H9 (cell line): Measurements from ENCODE around the gene MIA3. TPM values are rescaled to one million over a fixed set of nuclear protein-coding genes. Genes with fewer than 3 reads are reported as not detected.

Experiments used
- DNase-seq: peaks from one replicate; pipeline ENCODE4 v3.0.0-alpha.2; 2017
- H2AFZ ChIP-seq: one replicate; pipeline ENCODE4 v1.6.1; 2013; ENCODE audit warnings: mild to moderate bottlenecking, low read length, control low read depth, moderate library complexity
- H2AK5ac ChIP-seq: 2 replicates; pipeline ENCODE4 v1.6.1; 2013; ENCODE audit warnings: low read length, control low read depth, mixed read lengths; ENCODE audit not compliant: insufficient read length
- H2BK120ac ChIP-seq: one replicate; pipeline ENCODE4 v1.6.1; 2013; ENCODE audit warnings: low read depth, mild to moderate bottlenecking, low read length, control low read depth, inconsistent platforms; ENCODE audit not compliant: poor library complexity, severe bottlenecking
- H2BK12ac ChIP-seq: 2 replicates; pipeline ENCODE4 v1.6.1; 2013; ENCODE audit warnings: low read length, control low read depth, mixed read lengths, low read depth; ENCODE audit not compliant: insufficient read length
- H2BK15ac ChIP-seq: 2 replicates; pipeline ENCODE4 v1.6.1; 2013; ENCODE audit warnings: low read depth, low read length, control low read depth
- H2BK20ac ChIP-seq: one replicate; pipeline ENCODE4 v1.6.1; 2013; ENCODE audit warnings: low read depth, mild to moderate bottlenecking, low read length, control low read depth, inconsistent platforms; ENCODE audit not compliant: poor library complexity, severe bottlenecking
- H2BK5ac ChIP-seq: 2 replicates; pipeline ENCODE4 v1.6.1; 2013; ENCODE audit warnings: low read length, control low read depth, mixed read lengths; ENCODE audit not compliant: insufficient read length
- H3K14ac ChIP-seq: 2 replicates; pipeline ENCODE4 v1.6.1; 2013; ENCODE audit warnings: low read length, control low read depth; ENCODE audit not compliant: insufficient read depth
- H3K18ac ChIP-seq: 2 replicates; pipeline ENCODE4 v1.6.1; 2013; ENCODE audit warnings: low read depth, mild to moderate bottlenecking, mixed read lengths, low read length, control low read depth; ENCODE audit not compliant: insufficient read length
- H3K23ac ChIP-seq: 2 replicates; pipeline ENCODE4 v1.6.1; 2013; ENCODE audit warnings: low read length, control low read depth, mixed read lengths, low read depth; ENCODE audit not compliant: insufficient read length
- H3K23me2 ChIP-seq: 2 replicates; pipeline ENCODE4 v1.6.1; 2013; ENCODE audit warnings: low read depth, mild to moderate bottlenecking, mixed read lengths, low read length, control low read depth; ENCODE audit not compliant: insufficient read length, poor library complexity, severe bottlenecking
- H3K27ac ChIP-seq: 2 replicates; pipeline ENCODE4 v1.5.1; 2013; ENCODE audit warnings: low read length, control low read depth, mixed read lengths, low read depth; ENCODE audit not compliant: insufficient read length
- H3K27me3 ChIP-seq: 2 replicates; pipeline ENCODE4 v1.6.1; 2013; ENCODE audit warnings: low read length, control low read depth, inconsistent platforms; ENCODE audit not compliant: insufficient read depth
- H3K4ac ChIP-seq: 2 replicates; pipeline ENCODE4 v1.6.1; 2013; ENCODE audit warnings: low read depth, mild to moderate bottlenecking, control low read depth, inconsistent platforms, low read length, moderate library complexity
- H3K4me1 ChIP-seq: 2 replicates; pipeline ENCODE4 v1.6.1; 2013; ENCODE audit warnings: low read length, control low read depth, inconsistent platforms; ENCODE audit not compliant: insufficient read depth
- H3K4me2 ChIP-seq: 2 replicates; pipeline ENCODE4 v1.6.1; 2013; ENCODE audit warnings: low read length, control low read depth, mixed read lengths; ENCODE audit not compliant: insufficient read length, insufficient read depth
- H3K56ac ChIP-seq: 2 replicates; pipeline ENCODE4 v1.6.1; 2013; ENCODE audit warnings: low read depth, mild to moderate bottlenecking, mixed read lengths, low read length, control low read depth; ENCODE audit not compliant: insufficient read length
- H3K79me1 ChIP-seq: 2 replicates; pipeline ENCODE4 v1.6.1; 2013; ENCODE audit warnings: low read depth, mild to moderate bottlenecking, moderate library complexity, low read length, control low read depth, inconsistent platforms; ENCODE audit not compliant: insufficient read depth, poor library complexity, severe bottlenecking
- H3K79me2 ChIP-seq: 2 replicates; pipeline ENCODE4 v1.6.1; 2013; ENCODE audit warnings: low read length, control low read depth, inconsistent platforms; ENCODE audit not compliant: insufficient read depth
- H3K9ac ChIP-seq: 2 replicates; pipeline ENCODE4 v1.6.1; 2013; ENCODE audit warnings: low read length, control low read depth, mixed read lengths; ENCODE audit not compliant: insufficient read length; ENCODE audit errors: extremely low read depth
- H3K9me3 ChIP-seq: one replicate; pipeline ENCODE4 v1.6.1; 2013; ENCODE audit warnings: low read depth, low read length, inconsistent platforms; ENCODE audit not compliant: control insufficient read depth
- H3T11ph ChIP-seq: one replicate; pipeline ENCODE4 v1.6.1; 2013; ENCODE audit warnings: mild to moderate bottlenecking, low read length, control low read depth, inconsistent platforms
- H4K20me1 ChIP-seq: one replicate; pipeline ENCODE4 v1.6.1; 2013; ENCODE audit not compliant: control insufficient read depth, insufficient read length, insufficient read depth
- H4K5ac ChIP-seq: 2 replicates; pipeline ENCODE4 v1.6.1; 2013; ENCODE audit warnings: low read depth, mild to moderate bottlenecking, mixed read lengths, low read length, control low read depth; ENCODE audit not compliant: insufficient read length
- H4K8ac ChIP-seq: replicated peaks from 2 replicates; pipeline ENCODE4 v1.6.1; 2013; ENCODE audit warnings: low read length, control low read depth, mixed read lengths, low read depth; ENCODE audit not compliant: insufficient read length
- H4K91ac ChIP-seq: 2 replicates; pipeline ENCODE4 v1.6.1; 2013; ENCODE audit warnings: low read depth, mild to moderate bottlenecking, moderate library complexity, mixed read lengths, low read length, control low read depth; ENCODE audit not compliant: insufficient read length
- H3K27ac Mint-ChIP-seq, 3 experiments: 2 replicates in 2 of 3; 3 replicates in 1 of 3; pipeline ENCODE4 v1.8.0; 2020 to 2021; ENCODE audit warnings: mixed read lengths in 3 of 3, mild to moderate bottlenecking in 1 of 3, moderate library complexity in 1 of 3
- H3K27me3 Mint-ChIP-seq: 2 replicates; pipeline ENCODE4 v1.8.0; 2021; ENCODE audit warnings: low read depth, mild to moderate bottlenecking, moderate library complexity, mixed read lengths
- H3K36me3 Mint-ChIP-seq, 3 experiments: 2 replicates in 2 of 3; 3 replicates in 1 of 3; pipeline ENCODE4 v1.8.0; 2020 to 2021; ENCODE audit warnings: low read depth in 3 of 3, mixed read lengths in 3 of 3; ENCODE audit not compliant: insufficient read depth in 1 of 3
- H3K4me1 Mint-ChIP-seq, 2 experiments: 2 replicates each; pipeline ENCODE4 v1.8.0; 2020; ENCODE audit warnings: mixed read lengths in 2 of 2
- H3K4me3 Mint-ChIP-seq, 2 experiments: 2 replicates in 1 of 2; 3 replicates in 1 of 2; pipeline ENCODE4 v1.8.0; 2020 to 2021; ENCODE audit warnings: mild to moderate bottlenecking in 2 of 2, mixed read lengths in 2 of 2, moderate library complexity in 1 of 2
- H3K9me3 Mint-ChIP-seq, 2 experiments: 2 replicates in 1 of 2; 3 replicates in 1 of 2; pipeline ENCODE4 v1.8.0; 2020; ENCODE audit warnings: mild to moderate bottlenecking in 2 of 2, mixed read lengths in 2 of 2, moderate library complexity in 1 of 2
- CTCF ChIP-seq: fragments of 200-600 bp; sonication (generic); conservative IDR thresholded peaks from 3 replicates; pipeline ENCODE4 v1.8.0; 2021; ENCODE audit warnings: antibody characterized with exemption, mild to moderate bottlenecking
- WGBS: extraction: QIAGEN DNeasy Blood & Tissue Kit; methylation state at CpG from one replicate; pipeline ENCODE4 v1.1.7; 2013; ENCODE audit warnings: missing lambda C conversion rate, low lambda C conversion rate, mixed read lengths; ENCODE audit not compliant: insufficient read length; ENCODE audit errors: extremely low coverage; 5-methylcytosine and 5-hydroxymethylcytosine counted together
- total RNA-seq: library from RNA; stranded (reverse); gene quantifications from 2 replicates; pipeline ENCODE4 v1.2.1, GENCODE V29; 2021

The MIA3 gene
- total RNA-seq, 1 experiment from 2014 or later: 55.5 TPM

DNA sequence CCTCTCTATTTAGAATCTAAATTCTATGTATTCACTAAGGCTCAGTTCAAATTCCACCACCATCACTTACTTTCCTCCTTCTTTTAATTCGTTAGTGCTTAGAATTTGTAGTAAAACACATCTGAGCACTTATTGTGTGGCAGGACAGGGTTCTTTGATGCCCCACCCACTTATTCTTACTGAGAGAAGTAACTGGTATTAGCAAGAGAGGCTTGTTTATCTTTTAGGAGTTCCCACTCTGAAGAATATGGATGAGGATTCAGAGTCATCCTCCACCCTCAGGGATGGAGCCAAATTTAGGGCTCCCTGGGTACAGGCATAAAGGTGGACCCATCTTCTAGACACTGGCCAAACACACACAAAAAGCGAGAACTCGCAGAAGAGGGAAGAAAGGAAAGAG lies 16.6 kb upstream of the MIA3 start:
- Mint-ChIP-seq H3K9me3 (no peaks in the 10 kb centered on the region), H3K27ac (no peak overlapping the region), H3K4me1 (no peaks in the 10 kb centered on the region), H3K27me3 (peaks cover 15% of the 10 kb centered on the region), H3K36me3 (no peaks in the 10 kb centered on the region), H3K4me3 (no peak overlapping the region)
- Histone ChIP-seq H2BK15ac (no peak overlapping the region), H2AK5ac (no peak overlapping the region), H3K4ac (no peak overlapping the region), H3K9ac (no peak overlapping the region), H4K91ac (no peak overlapping the region), H3K56ac (no peak overlapping the region), H2BK5ac (no peak overlapping the region), H3K79me2 (no peaks in the 10 kb centered on the region), H3K27me3 (no peaks in the 10 kb centered on the region), H3K4me2 (no peak overlapping the region), H2AFZ (no peak overlapping the region), H2BK12ac (no peak overlapping the region), H4K20me1 (no peaks in the 10 kb centered on the region), H3K27ac (no peak overlapping the region), H3K9me3 (no peaks in the 10 kb centered on the region), H2BK120ac (no peak overlapping the region), H3K79me1 (no peaks in the 10 kb centered on the region), H3K18ac (no peak overlapping the region), H2BK20ac (no peak overlapping the region), H3K23ac (no peak overlapping the region), H4K5ac (no peak overlapping the region), H3K4me1 (no peaks in the 10 kb centered on the region), H3T11ph (no peak overlapping the region), H3K14ac (no peak overlapping the region), H4K8ac (no peak overlapping the region), H3K23me2 (no peaks in the 10 kb centered on the region)
- no peak for TF ChIP-seq CTCF
- WGBS: no CpG with 5 or more reads among the region's 3 CpGs
- DNase-seq: no peak
